Measurements from ENCODE around the gene OLIG1.

- TF ChIP-seq CTCF (conservative IDR thresholded peaks at IDR 0.05; ENCODE audit: low read length) (no peak), EZH2phosphoT487 (IDR thresholded peaks at IDR 0.05; ENCODE audit: borderline replicate concordance, low read depth, low read length) (no peak)
Observed at GRCh38 chr21:33080776-33081175, 10.8 kb downstream of the OLIG1 start.

All from OCI-LY7 (cell line).